CD8-positive, alpha-beta memory T cell (primary cell): Measurements from ENCODE around the gene RABGAP1L. TPM values are rescaled to one million over a fixed set of nuclear protein-coding genes. Genes with fewer than 3 reads are reported as not detected.
A peak's percentile ranks its signal among the peaks of the same experiment; 100 is the strongest.

Experiments used
- CTCF ChIA-PET: fragments of 350-600 bp; sonication (Branson Sonifier 250); formaldehyde crosslinking; loops from one replicate; lab custom pipeline; 2021; ENCODE audit warnings: antibody characterized with exemption; lab: Charles Lee
- POLR2A ChIA-PET: fragments of 350-600 bp; sonication (Branson Sonifier 250); formaldehyde crosslinking; loops from one replicate; lab custom pipeline; 2021; ENCODE audit warnings: antibody characterized with exemption; lab: Charles Lee
- DNase-seq, 5 donors: peaks; one replicate each; pipeline versions ENCODE4 v3.0.0 to v3.0.0-alpha.2; 2020 to 2022; ENCODE audit warnings: mixed read lengths in 1 of 5
- H3K27ac ChIP-seq: one replicate; pipeline ENCODE4 v1.7.0; 2013; ENCODE audit warnings: low read depth, mild to moderate bottlenecking, low read length, moderate library complexity
- H3K27me3 ChIP-seq: 2 replicates; pipeline ENCODE4 v1.7.0; 2013; ENCODE audit warnings: low read length, mild to moderate bottlenecking; ENCODE audit not compliant: insufficient read depth, poor library complexity, severe bottlenecking
- H3K36me3 ChIP-seq: 2 replicates; pipeline ENCODE4 v1.7.0; 2013; ENCODE audit warnings: mild to moderate bottlenecking, low read length, moderate library complexity; ENCODE audit not compliant: insufficient read depth
- H3K4me1 ChIP-seq: 2 replicates; pipeline ENCODE4 v1.7.0; 2013; ENCODE audit warnings: mild to moderate bottlenecking, low read length, moderate library complexity; ENCODE audit not compliant: insufficient read depth
- H3K4me3 ChIP-seq: 2 replicates; pipeline ENCODE4 v1.7.0; 2013; ENCODE audit warnings: mild to moderate bottlenecking, low read length
- H3K9me3 ChIP-seq: 2 replicates; pipeline ENCODE4 v1.7.0; 2013; ENCODE audit warnings: mild to moderate bottlenecking, low read length
- H3K27ac Mint-ChIP-seq, 8 donors: one replicate each; pipeline ENCODE4 v1.8.0; 2020 to 2021; ENCODE audit warnings: mixed read lengths in 8 of 8, mild to moderate bottlenecking in 6 of 8, inconsistent platforms in 3 of 8, moderate library complexity in 3 of 8
- H3K27me3 Mint-ChIP-seq, 2 donors: one replicate each; pipeline ENCODE4 v1.8.0; 2020 to 2021; ENCODE audit warnings: mixed read lengths in 2 of 2, mild to moderate bottlenecking in 1 of 2, moderate library complexity in 1 of 2
- H3K36me3 Mint-ChIP-seq, 3 donors: one replicate each; pipeline ENCODE4 v1.8.0; 2020 to 2021; ENCODE audit warnings: mixed read lengths in 3 of 3, inconsistent platforms in 1 of 3, mild to moderate bottlenecking in 1 of 3
- H3K4me1 Mint-ChIP-seq, 3 donors: one replicate each; pipeline ENCODE4 v1.8.0; 2020 to 2021; ENCODE audit warnings: mixed read lengths in 3 of 3, inconsistent platforms in 1 of 3, mild to moderate bottlenecking in 1 of 3
- H3K4me3 Mint-ChIP-seq, 7 donors: one replicate each; pipeline ENCODE4 v1.8.0; 2020 to 2021; ENCODE audit warnings: mixed read lengths in 7 of 7, mild to moderate bottlenecking in 6 of 7, moderate library complexity in 4 of 7, inconsistent platforms in 2 of 7
- H3K9me3 Mint-ChIP-seq, 5 donors: one replicate each; pipeline ENCODE4 v1.8.0; 2020 to 2022; ENCODE audit warnings: mixed read lengths in 5 of 5, mild to moderate bottlenecking in 3 of 5, moderate library complexity in 2 of 5, inconsistent platforms in 1 of 5
- polyA plus RNA-seq: library from polyadenylated mRNA; unstranded; fragments of 300-500 nt; fragmentation: Illumina TruSeq; gene quantifications from one replicate; pipeline ENCODE4 v1.2.3, GENCODE V29; 2021
- total RNA-seq, 2 experiments: library from RNA; stranded (reverse); gene quantifications; one replicate each; pipeline ENCODE4 v1.2.3, GENCODE V29; 2021

Gene RABGAP1L
- total and polyA plus RNA-seq, 3 experiments from 2014 or later, result 41.7 to 78.5 (median 42.7) TPM

DNA sequence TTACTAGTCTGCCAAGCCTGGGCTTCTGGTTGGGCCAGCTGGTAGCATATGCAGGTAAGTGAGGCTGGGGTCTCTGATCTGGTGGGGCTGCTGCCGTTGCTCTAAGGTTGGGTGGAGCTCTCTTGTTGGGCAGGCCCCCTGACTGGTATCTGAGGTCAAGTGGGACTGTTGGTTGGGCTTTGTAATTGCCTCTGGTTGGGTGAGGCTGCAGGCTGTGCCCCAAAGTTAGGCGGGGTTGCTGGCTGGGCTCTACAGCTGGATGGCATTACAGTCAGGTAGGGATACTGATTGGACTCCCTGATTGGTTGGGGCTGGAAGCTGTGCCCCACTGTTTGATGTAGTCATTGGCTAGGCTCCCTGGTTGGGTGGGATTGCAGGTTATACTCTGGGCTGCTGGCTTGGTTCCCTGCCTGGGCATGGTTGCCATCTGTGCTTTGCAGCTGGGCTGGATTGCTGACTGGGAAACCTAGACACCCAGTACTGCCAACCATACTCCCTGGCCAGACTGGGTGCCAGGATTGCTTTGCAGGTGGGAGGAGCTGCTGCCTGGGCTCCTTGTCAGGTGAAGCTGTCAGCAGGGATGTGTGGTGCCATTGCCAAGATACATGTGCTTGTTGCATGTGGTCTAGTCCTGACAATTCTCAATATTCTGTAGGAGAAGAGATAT, 130.5 kb downstream of the RABGAP1L start:
- H3K9me3 ChIP-seq, result no peaks in the 10 kb centered on the region
- H3K27ac Mint-ChIP-seq, result no peak overlapping the region
- peaks cover 49 to 85% (median 80%) of the 10 kb centered on the region in 3 donors for H3K36me3 Mint-ChIP-seq
- no peak for DNase-seq
- POLR2A ChIA-PET, result no interaction called here
- no peak overlapping the region for H3K4me3 ChIP-seq
- peaks cover 10% of the 10 kb centered on the region for H3K36me3 ChIP-seq
- H3K4me1 Mint-ChIP-seq, result peaks cover 7 to 16% (median 15%) of the 10 kb centered on the region in 3 donors
- no peaks in the 10 kb centered on the region for H3K4me1 ChIP-seq
- no peaks in the 10 kb centered on the region for H3K27me3 Mint-ChIP-seq
- peak overlapping the region in 1 of 7 donors; percentile 49 for H3K4me3 Mint-ChIP-seq
- CTCF ChIA-PET, result interaction anchor here (0.5 kb wide), 1 partner anchor 457 kb away, joined by 3 read pairs; no protein-coding TSS in a partner anchor
- no peak overlapping the region for H3K27ac ChIP-seq
- peaks cover 10 to 28% (median 13%) of the 10 kb centered on the region in 5 donors for H3K9me3 Mint-ChIP-seq
- H3K27me3 ChIP-seq, result no peaks in the 10 kb centered on the region

- H3K36me3 ChIP-seq, result peaks cover 10% of the 10 kb centered on the region
- no peaks in the 10 kb centered on the region for H3K9me3 ChIP-seq
- Mint-ChIP-seq H3K4me1 (peaks cover 7 to 9% (median 7%) of the 10 kb centered on the region in 3 donors), H3K27ac (no peak overlapping the region), H3K4me3 (no peak overlapping the region), H3K9me3 (peaks cover 10 to 28% (median 13%) of the 10 kb centered on the region in 5 donors), H3K27me3 (no peaks in the 10 kb centered on the region), H3K36me3 (peaks cover 47 to 78% (median 72%) of the 10 kb centered on the region in 3 donors)
- no peaks in the 10 kb centered on the region for H3K27me3 ChIP-seq
- POLR2A ChIA-PET, result no interaction called here
- CTCF ChIA-PET, result no interaction called here
- no peak for DNase-seq
- no peak overlapping the region for H3K27ac ChIP-seq
- H3K4me3 ChIP-seq, result no peak overlapping the region
- no peaks in the 10 kb centered on the region for H3K4me1 ChIP-seq
Observed at GRCh38 chr1:174291059-174291458, 131.7 kb downstream of the RABGAP1L start.

GRCh38 chr1:174296309-174296708, 137.0 kb downstream of the RABGAP1L start:
- Histone ChIP-seq H3K4me1 (no peaks in the 10 kb centered on the region), H3K9me3 (no peaks in the 10 kb centered on the region), H3K36me3 (no peaks in the 10 kb centered on the region), H3K27ac (no peak overlapping the region), H3K4me3 (no peak overlapping the region), H3K27me3 (no peaks in the 10 kb centered on the region)
- Mint-ChIP-seq H3K36me3 (peaks cover 19 to 74% (median 20%) of the 10 kb centered on the region in 3 donors), H3K27ac (no peak overlapping the region), H3K9me3 (peaks cover 0 to 5% (median 0%) of the 10 kb centered on the region in 5 donors), H3K27me3 (no peaks in the 10 kb centered on the region), H3K4me1 (peaks cover under 1 to 15% (median 10%) of the 10 kb centered on the region in 3 donors), H3K4me3 (no peak overlapping the region)
- CTCF ChIA-PET, result no interaction called here
- no peak for DNase-seq
- POLR2A ChIA-PET, result no interaction called here

GRCh38 chr1:174297351-174297750, 138.0 kb downstream of the RABGAP1L start:
- Histone ChIP-seq H3K27ac (no peak overlapping the region), H3K36me3 (no peaks in the 10 kb centered on the region), H3K9me3 (no peaks in the 10 kb centered on the region), H3K27me3 (no peaks in the 10 kb centered on the region), H3K4me3 (no peak overlapping the region), H3K4me1 (no peaks in the 10 kb centered on the region)
- Mint-ChIP-seq H3K27ac (peak overlapping the region in 1 of 8 donors; percentile 44), H3K9me3 (peaks cover 0 to 6% (median 0%) of the 10 kb centered on the region in 5 donors), H3K4me1 (peaks cover 10 to 25% (median 16%) of the 10 kb centered on the region in 3 donors), H3K4me3 (no peak overlapping the region), H3K27me3 (no peaks in the 10 kb centered on the region), H3K36me3 (peaks cover 19 to 78% (median 23%) of the 10 kb centered on the region in 3 donors)
- CTCF ChIA-PET, result interaction anchor here (1.0 kb wide), 1 partner anchor 50 kb away, joined by 3 read pairs; no protein-coding TSS in a partner anchor
- DNase-seq, result no peak
- POLR2A ChIA-PET, result no interaction called here

DNA sequence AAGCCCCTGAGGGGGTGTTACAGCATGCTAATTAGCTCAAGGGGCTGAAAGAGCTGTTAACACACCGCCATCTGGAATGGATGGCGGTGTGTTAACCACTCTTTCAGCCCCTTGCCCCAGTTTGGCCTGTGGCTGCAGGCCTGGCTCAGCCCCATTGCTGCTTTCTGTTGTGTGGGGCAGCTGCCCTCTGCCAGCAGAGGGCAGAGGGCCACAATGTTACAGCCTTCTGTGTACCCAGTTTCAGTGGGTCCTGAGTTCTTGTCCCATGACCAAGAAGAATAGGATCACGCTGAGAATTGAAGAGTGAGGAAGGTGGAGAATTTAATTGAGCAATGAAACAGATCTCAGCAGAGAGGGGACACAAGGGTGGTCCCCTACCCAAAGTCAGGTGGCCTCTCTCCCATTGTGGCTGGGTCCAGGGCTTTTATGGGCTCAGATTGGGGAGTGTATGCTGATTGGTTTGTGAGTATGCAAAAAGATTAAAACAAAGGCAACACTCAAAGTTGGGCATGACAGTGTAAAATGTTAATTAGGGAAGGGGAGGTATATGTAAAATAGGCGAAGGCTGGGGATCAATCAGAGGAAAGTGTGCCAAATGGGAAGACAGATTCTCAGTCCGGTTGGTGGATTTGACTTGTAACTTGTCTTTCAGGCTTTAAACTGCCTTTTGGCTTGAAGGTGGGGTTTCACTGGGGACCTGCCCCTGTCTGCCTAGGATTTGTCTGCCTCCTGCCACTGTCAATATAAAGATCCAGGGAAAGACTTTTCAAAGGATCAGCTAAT, 142.2 kb downstream of the RABGAP1L start:
- no peaks in the 10 kb centered on the region for H3K36me3 ChIP-seq
- H3K4me3 Mint-ChIP-seq, result no peak overlapping the region
- peaks cover 24 to 78% (median 29%) of the 10 kb centered on the region in 3 donors for H3K36me3 Mint-ChIP-seq
- H3K27ac ChIP-seq, result no peak overlapping the region
- no peak overlapping the region for H3K4me3 ChIP-seq
- H3K27ac Mint-ChIP-seq, result peak overlapping the region in 4 of 8 donors; percentile 48 to 89 (median 70)
- no peaks in the 10 kb centered on the region for H3K4me1 ChIP-seq
- POLR2A ChIA-PET, result no interaction called here
- H3K27me3 Mint-ChIP-seq, result no peaks in the 10 kb centered on the region
- CTCF ChIA-PET, result no interaction called here
- H3K9me3 ChIP-seq, result no peaks in the 10 kb centered on the region
- H3K4me1 Mint-ChIP-seq, result peaks cover 15 to 25% (median 25%) of the 10 kb centered on the region in 3 donors
- no peaks in the 10 kb centered on the region for H3K27me3 ChIP-seq
- no peak for DNase-seq
- peaks cover 0 to 9% (median 6%) of the 10 kb centered on the region in 5 donors for H3K9me3 Mint-ChIP-seq

- POLR2A ChIA-PET, result no interaction called here
Observed at GRCh38 chr1:174308604-174309003, 149.3 kb downstream of the RABGAP1L start.

DNA sequence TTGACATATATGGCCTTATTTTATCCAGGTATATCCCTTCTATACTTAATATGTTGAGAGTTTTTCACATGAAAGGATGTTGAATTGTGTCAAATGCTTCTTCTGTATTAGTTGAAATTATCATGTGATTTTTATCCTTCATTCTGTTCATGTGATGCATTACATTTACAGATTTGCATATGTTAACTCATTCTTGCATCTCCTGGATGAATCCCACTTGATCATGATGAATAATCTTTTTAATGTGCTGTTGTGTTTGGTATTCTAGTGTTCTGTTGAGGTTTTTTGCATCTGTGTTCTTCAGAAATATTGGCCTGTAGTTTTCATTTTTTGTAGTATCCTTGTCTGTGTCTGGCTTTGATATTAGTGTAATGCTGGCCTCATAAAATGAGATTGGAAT, 150.2 kb downstream of the RABGAP1L start:
- Mint-ChIP-seq H3K36me3 (peaks cover 54 to 90% (median 88%) of the 10 kb centered on the region in 3 donors), H3K27ac (no peak overlapping the region), H3K4me1 (peaks cover 27 to 41% (median 32%) of the 10 kb centered on the region in 3 donors), H3K4me3 (no peak overlapping the region), H3K9me3 (peaks cover 17 to 55% (median 38%) of the 10 kb centered on the region in 5 donors), H3K27me3 (no peaks in the 10 kb centered on the region)
- H3K4me3 ChIP-seq, result no peak overlapping the region
- ChIA-PET CTCF (no interaction called here), POLR2A (no interaction called here)
- no peaks in the 10 kb centered on the region for H3K4me1 ChIP-seq
- no peaks in the 10 kb centered on the region for H3K27me3 ChIP-seq
- DNase-seq, result no peak
- no peak overlapping the region for H3K27ac ChIP-seq
- no peaks in the 10 kb centered on the region for H3K9me3 ChIP-seq
- H3K36me3 ChIP-seq, result no peaks in the 10 kb centered on the region

More at GRCh38 chr1:174308604-174309003, 149.3 kb downstream of the RABGAP1L start:
- peaks cover 9 to 46% (median 29%) of the 10 kb centered on the region in 5 donors for H3K9me3 Mint-ChIP-seq
- Histone ChIP-seq H3K36me3 (no peaks in the 10 kb centered on the region), H3K4me1 (no peaks in the 10 kb centered on the region), H3K27ac (no peak overlapping the region), H3K4me3 (no peak overlapping the region), H3K9me3 (no peaks in the 10 kb centered on the region), H3K27me3 (no peaks in the 10 kb centered on the region)
- peak overlapping the region in 1 of 8 donors; percentile 32 for H3K27ac Mint-ChIP-seq
- CTCF ChIA-PET, result no interaction called here
- peaks cover 48 to 84% (median 81%) of the 10 kb centered on the region in 3 donors for H3K36me3 Mint-ChIP-seq
- H3K4me3 Mint-ChIP-seq, result peak overlapping the region in 1 of 7 donors; percentile 13
- no peaks in the 10 kb centered on the region for H3K27me3 Mint-ChIP-seq
- peaks cover 29 to 41% (median 31%) of the 10 kb centered on the region in 3 donors for H3K4me1 Mint-ChIP-seq
- no peak for DNase-seq

DNA sequence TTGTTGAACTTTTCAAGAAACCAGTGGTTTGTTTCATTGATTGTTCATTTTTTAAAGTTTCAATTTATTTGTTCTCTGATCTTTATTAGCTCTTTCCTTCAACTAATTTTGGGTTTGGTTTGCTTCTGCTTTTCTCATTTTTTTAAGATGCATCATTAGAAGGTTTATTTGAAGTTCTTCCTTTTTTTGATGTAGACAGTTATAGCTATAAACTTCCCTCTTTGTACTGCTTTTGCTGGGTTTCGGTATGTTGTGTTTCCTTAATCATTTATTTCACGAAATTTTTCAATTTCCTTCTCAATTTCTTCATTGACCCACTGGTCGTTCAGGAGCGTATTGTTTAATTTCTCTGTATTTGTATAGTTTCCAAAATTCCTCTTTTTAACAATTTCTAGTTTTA, 155.1 kb downstream of the RABGAP1L start:
- H3K27ac ChIP-seq, result no peak overlapping the region
- Mint-ChIP-seq H3K4me3 (no peak overlapping the region), H3K9me3 (peaks cover 26 to 73% (median 52%) of the 10 kb centered on the region in 5 donors)

More for the DNA sequence above, 155.1 kb downstream of the RABGAP1L start:
- CTCF ChIA-PET, result no interaction called here
- DNase-seq, result no peak
- Mint-ChIP-seq H3K27ac (no peak overlapping the region), H3K36me3 (peaks cover 63 to 92% (median 89%) of the 10 kb centered on the region in 3 donors), H3K27me3 (no peaks in the 10 kb centered on the region), H3K4me1 (peaks cover 10 to 36% (median 21%) of the 10 kb centered on the region in 3 donors)
- POLR2A ChIA-PET, result no interaction called here
- Histone ChIP-seq H3K4me3 (no peak overlapping the region), H3K4me1 (no peaks in the 10 kb centered on the region), H3K36me3 (no peaks in the 10 kb centered on the region), H3K27me3 (no peaks in the 10 kb centered on the region), H3K9me3 (no peaks in the 10 kb centered on the region)
